GM21528 (cell line): ENCODE data around the gene GRIP1.

ENCODE experiments used
- ATAC-seq: cut with Tn5 transposase; IDR thresholded peaks from one replicate; pipeline ENCODE4 v1.9.1; 2021; ENCODE audit warnings: mild to moderate bottlenecking, moderate library complexity; ENCODE audit not compliant: unreplicated experiment, low FRiP score

The GRIP1 gene

GRCh38 chr12:66605293-66605692, 73.6 kb downstream of the GRIP1 start:
- no peak for ATAC-seq

GRCh38 chr12:66603981-66604479, 74.8 kb downstream of the GRIP1 start:
- no peak for ATAC-seq

GRCh38 chr12:66603461-66603860, 75.4 kb downstream of the GRIP1 start:
- no peak for ATAC-seq

- ATAC-seq, result no peak
These were observed 76.3 kb downstream of the GRIP1 start for GRCh38 chr12:66602483-66603143.

- no peak for ATAC-seq
These were observed 78.0 kb downstream of the GRIP1 start for GRCh38 chr12:66600903-66601302.

GRCh38 chr12:66599816-66600215, 79.1 kb downstream of the GRIP1 start:
- no peak for ATAC-seq

- ATAC-seq, result no peak
These were observed 80.3 kb downstream of the GRIP1 start for GRCh38 chr12:66598608-66599007.

- no peak for ATAC-seq
These were observed 80.8 kb downstream of the GRIP1 start for GRCh38 chr12:66598079-66598478.

- no peak for ATAC-seq
These were observed 82.7 kb downstream of the GRIP1 start for GRCh38 chr12:66596199-66596598.

GRCh38 chr12:66594688-66595087, 84.2 kb downstream of the GRIP1 start:
- ATAC-seq, result no peak

GRCh38 chr12:66590275-66590985, 88.4 kb downstream of the GRIP1 start:
- no peak for ATAC-seq

GRCh38 chr12:66589095-66589494, 89.8 kb downstream of the GRIP1 start:
- no peak for ATAC-seq

GRCh38 chr12:66587912-66588311, 91.0 kb downstream of the GRIP1 start:
- ATAC-seq, result no peak

GRCh38 chr12:66584673-66585072, 94.2 kb downstream of the GRIP1 start:
- ATAC-seq, result no peak

- ATAC-seq, result no peak
These were observed 105.3 kb downstream of the GRIP1 start for GRCh38 chr12:66573605-66574004.

GRCh38 chr12:66572845-66573244, 106.0 kb downstream of the GRIP1 start:
- no peak for ATAC-seq

GRCh38 chr12:66571361-66571915, 107.4 kb downstream of the GRIP1 start:
- no peak for ATAC-seq

- ATAC-seq, result no peak
These were observed 115.7 kb downstream of the GRIP1 start for GRCh38 chr12:66563220-66563619.

GRCh38 chr12:66555113-66555512, 123.8 kb downstream of the GRIP1 start:
- no peak for ATAC-seq

- no peak for ATAC-seq
These were observed 126.2 kb downstream of the GRIP1 start for GRCh38 chr12:66552716-66553115.

GRCh38 chr12:66550626-66551025, 128.2 kb downstream of the GRIP1 start:
- no peak for ATAC-seq

- no peak for ATAC-seq
These were observed 129.9 kb downstream of the GRIP1 start for GRCh38 chr12:66549050-66549389.
